NOMO-1 treated with dmso at 0.1 percent for 144 hours (cell line): Measurements from ENCODE around the gene PACSIN2.
"Not testable (repeated sequence)": the region's sequence is repeated elsewhere in the genome, so short reads cannot be mapped to it uniquely, and the experiment has no call there.

ENCODE experiments used
- DNase-seq: peaks from one replicate; lab custom pipeline; 2025; ENCODE audit not compliant: unreplicated experiment; lab: John Stamatoyannopoulos, UW

PACSIN2 gene

DNA sequence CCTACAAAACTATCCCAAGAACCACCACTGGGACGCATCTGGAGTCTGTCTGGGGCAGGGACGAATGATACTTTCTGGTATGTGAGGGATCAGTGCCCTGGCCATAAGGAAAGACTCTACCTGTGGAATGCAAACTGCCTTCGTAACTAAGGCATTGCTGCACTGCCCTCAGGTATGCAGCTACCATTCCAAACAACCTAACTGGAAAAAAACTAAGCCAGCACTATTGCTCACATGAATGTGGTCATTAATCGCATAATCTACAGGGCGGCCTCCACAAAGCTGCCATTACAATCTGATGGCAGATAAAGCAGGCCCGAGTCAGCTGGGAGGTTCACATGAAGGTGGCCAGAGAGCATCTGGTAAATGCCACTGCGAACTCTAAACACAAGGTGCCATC lies 3.9 kb downstream of the PACSIN2 start:
- DNase-seq, result no peak

- DNase-seq, result no peak
These were observed 5.5 kb downstream of the PACSIN2 start for GRCh38 chr22:43009444-43009843.

- DNase-seq, result no peak
These were observed 6.0 kb downstream of the PACSIN2 start for GRCh38 chr22:43008921-43009320.

DNA sequence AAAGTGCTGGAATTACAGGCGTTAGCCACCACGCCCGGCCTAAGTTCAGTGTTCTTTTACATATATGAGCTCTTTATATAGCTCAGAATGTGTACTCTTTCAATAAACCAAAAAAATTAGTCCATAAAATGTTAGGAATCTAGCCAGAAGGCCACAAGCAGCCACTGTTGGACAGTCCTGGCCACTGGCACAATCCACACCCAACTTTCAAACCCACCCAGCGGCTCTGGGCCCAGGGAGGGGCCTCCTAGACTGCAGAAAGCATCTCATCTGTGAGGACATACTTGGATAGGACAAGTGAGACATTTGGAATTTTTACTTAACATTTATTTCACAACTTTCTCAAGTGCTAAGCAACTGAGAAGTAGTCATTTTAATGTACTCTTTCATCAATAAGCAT lies 6.4 kb downstream of the PACSIN2 start:
- no peak for DNase-seq

DNA sequence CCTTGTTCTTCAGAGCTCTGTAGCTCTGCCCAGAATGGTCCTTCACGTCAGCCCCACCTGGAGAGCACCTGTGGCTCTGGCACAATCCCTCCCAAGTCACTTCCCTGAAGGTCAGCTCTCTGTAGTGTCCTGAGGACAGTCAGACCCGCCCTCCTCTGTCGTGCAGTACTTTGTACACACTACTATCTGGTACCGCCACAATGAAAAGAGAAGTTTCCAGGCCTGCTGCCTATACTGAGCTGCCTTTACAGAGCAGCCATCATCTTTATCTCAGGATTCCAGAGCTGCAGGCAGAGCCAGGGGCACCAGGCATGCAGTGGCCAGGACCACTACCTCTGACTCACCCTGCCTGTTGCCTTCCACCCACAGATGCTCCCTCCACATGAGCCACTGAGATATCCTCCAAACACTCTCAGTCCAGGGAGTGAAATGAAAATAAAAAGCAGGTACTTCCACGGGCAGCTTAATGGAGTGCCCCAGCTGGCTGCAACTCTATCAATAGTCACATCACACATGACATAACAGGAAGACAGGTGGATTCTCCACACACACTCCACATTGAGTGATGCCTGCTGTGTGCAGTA lies 7.3 kb downstream of the PACSIN2 start:
- no peak for DNase-seq

GRCh38 chr22:43006753-43007152 lies 8.2 kb downstream of the PACSIN2 start:
- no peak for DNase-seq

DNA sequence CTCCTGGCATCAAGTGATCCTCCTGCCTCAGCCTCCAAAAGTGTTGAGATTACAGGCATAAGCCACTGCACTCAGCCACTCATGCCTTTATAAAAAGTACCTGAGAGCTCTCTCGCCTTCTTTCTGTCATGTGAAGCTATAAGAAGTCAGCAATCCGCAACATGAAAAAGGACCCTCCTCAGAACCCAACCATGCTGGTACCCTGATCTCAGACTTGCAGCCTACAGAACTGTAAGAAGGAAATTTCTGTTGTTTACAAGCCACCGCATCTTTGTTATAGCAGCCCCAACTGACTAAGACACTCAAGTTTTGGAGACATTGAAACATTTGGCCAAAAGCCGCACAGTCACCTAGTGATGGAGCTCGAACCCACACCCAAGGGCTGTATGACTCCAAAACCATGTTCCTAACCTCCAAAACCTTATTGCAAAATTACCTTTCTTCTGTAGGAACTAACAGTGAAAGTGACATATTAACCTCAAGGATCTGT lies 8.9 kb downstream of the PACSIN2 start:
- DNase-seq, result no peak

DNA sequence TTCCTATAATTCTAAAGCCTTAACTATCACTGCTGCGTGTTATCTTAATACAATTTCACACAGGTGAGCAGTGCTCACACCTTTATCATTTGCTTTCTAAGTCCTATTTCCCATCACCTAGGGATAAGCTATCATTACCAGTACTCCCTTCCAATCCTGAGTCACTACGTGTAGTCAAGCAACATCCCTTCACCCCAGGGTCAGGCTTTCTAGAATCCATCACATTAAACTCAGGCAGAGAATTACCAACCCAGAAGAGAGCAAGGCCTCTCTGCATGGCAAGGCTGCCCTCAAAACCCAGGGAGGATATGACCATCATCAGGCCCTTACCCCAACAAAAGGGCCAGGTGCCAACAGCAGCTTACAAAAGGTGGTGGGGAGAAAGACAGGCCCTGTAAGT lies 9.8 kb downstream of the PACSIN2 start:
- DNase-seq, result no peak

DNA sequence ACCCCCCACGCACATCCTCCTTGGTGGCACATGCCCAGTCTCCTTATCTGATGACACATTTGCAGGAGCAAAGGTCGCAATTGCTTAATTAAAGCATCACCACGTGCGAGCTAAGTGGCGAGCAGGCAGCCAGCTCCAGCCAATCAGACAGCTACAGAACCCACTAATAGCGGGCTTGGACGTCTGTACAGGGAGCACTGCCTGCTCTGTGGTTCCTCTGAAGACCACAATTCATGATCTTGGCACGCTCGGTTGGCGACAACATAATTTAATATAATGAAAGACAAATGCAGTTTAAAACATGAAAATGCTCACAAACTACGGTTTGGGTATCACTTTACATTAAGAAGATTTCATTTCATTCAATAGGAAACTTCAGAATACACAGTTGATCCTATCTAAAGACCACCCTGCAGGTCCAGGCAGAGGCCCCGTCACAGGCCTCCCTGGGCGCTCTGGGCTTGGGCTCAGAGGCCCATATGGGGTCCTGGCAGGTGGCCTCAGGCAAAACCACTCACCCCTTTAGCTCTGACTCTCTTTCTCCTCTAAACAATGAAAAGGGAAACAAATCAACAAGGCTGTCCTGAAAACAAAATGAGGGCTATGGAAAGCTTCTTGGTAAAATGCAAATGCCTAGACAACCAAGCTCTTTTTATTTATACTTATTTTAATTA lies 10.4 kb downstream of the PACSIN2 start:
- DNase-seq, result peak; percentile 84

DNA sequence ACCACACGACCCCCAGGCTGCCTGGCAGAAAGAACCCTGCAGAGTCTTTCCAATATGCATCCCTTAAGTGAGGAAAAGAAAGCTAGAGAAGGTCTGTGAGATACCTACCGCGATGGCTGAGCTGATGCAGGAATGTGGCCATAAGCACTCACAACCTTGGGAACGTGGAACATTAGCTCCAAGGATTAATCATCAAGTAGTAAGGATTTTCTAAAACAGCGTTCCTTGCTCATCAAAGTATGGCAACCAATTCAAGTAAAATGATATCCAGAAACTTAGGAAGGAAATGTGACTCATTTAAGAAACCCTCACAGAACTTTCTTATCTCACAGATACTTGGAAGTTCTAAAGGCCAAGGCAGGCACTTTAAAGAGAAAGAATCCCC lies 12.8 kb downstream of the PACSIN2 start:
- no peak for DNase-seq

- DNase-seq, result peak; percentile 35
These were observed 13.4 kb downstream of the PACSIN2 start for GRCh38 chr22:43001271-43002201.

- peak; percentile 45 for DNase-seq
These were observed 14.3 kb downstream of the PACSIN2 start for GRCh38 chr22:43000441-43001175.

- DNase-seq, result no peak
These were observed 17.3 kb downstream of the PACSIN2 start for GRCh38 chr22:42997582-42998090.

- no peak for DNase-seq
These were observed 18.1 kb downstream of the PACSIN2 start for GRCh38 chr22:42996646-42997365.

- DNase-seq, result not testable (repeated sequence)
These were observed 19.3 kb downstream of the PACSIN2 start for GRCh38 chr22:42995654-42996053.

- peak; percentile 92 for DNase-seq
These were observed 19.9 kb downstream of the PACSIN2 start for GRCh38 chr22:42994917-42995562.

DNA sequence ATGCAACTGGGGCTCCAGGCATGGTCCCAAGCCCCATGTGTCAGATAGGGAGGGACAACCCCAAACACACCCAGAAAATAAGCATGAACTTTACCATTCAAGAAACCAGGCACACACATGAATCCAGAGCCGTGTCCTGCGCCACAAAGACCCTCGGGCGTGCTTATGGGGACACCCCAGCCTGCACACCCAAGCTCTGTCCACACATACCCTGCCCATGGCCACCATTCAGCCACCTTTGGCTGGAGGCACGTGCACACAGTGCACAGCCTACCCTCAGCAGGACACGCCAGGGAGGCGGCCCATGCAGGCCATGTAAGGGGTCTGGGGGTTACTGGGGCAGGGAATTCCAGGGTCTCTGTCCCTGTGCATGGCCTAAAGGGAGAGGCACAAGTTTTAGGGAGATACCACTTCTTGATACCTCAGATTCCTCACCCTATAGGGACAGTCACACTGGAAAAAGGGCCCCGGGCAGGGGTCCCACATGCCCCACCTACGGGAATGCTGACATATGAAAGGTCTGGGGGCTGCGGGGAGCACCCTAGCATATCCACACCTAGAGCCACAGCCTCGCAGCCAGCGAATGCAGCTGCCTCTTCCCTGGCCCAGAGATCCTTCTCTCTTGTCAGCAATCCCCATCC lies 20.6 kb downstream of the PACSIN2 start:
- no peak for DNase-seq

DNA sequence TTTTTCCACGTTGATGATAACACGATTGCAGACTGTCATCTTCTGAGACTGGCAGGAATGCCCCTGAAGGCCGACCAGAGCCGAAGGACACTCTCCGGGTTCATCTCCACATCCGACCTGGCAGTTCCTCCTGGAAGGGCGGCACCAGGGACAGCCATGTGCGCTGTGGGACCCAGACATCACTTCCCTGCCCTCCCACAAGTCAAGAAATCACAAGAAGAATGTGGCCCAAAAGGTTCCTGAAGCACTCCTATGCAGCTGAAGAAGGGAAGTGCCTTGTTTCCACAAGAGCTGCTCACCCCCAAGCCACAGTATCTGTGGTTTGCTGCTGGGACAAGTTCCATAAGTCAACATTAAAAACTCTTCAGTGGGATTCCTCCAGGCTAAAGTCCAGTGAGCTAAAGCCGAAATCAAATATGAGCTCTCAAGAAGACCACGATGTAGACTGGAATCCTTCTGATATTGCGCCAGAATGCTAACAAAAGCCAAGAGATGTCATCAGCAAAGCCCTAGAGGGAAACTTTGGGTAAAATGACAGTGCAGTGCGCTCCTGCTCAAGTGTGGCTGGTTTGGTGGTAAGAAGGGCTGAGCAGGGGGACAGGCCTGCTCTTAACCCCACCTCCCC lies 21.2 kb downstream of the PACSIN2 start:
- no peak for DNase-seq
